Fibroblast of skin of right biceps (primary cell): Measurements from ENCODE around the gene DEDD.

Experiments used
- DNase-seq: peaks from one replicate; pipeline ENCODE4 v3.0.0-alpha.2; 2013

DEDD gene

GRCh38 chr1:161090617-161091016 is 41.9 kb downstream of the DEDD start:
- DNase-seq = no peak

GRCh38 chr1:161089938-161090337 is 42.5 kb downstream of the DEDD start:
- DNase-seq = no peak

GRCh38 chr1:161089251-161089924 is 43.1 kb downstream of the DEDD start, which contains the start of gene NECTIN4:
Gene NECTIN4, minus strand, starts transcription at chr1:161089558. Its CDS starts 262 bp downstream, at chr1:161089296.
- no peak for DNase-seq

- DNase-seq = peak; percentile 40
Observed at GRCh38 chr1:161088587-161089110, 43.8 kb downstream of the DEDD start.

- no peak for DNase-seq
Observed at GRCh38 chr1:161086457-161086856, 46.0 kb downstream of the DEDD start.

GRCh38 chr1:161085165-161085564 is 47.3 kb downstream of the DEDD start:
- peak; percentile 62 for DNase-seq

- no peak for DNase-seq
Observed at GRCh38 chr1:161084597-161084988, 47.9 kb downstream of the DEDD start.

GRCh38 chr1:161083748-161084596 is 48.5 kb downstream of the DEDD start:
- no peak for DNase-seq

GRCh38 chr1:161082996-161083747 is 49.3 kb downstream of the DEDD start:
- DNase-seq = peak; percentile 85

- DNase-seq = no peak
Observed at GRCh38 chr1:161082483-161082882, 50.0 kb downstream of the DEDD start.

- DNase-seq = no peak
Observed at GRCh38 chr1:161081519-161081918, 50.9 kb downstream of the DEDD start.

GRCh38 chr1:161080441-161081405 is 51.7 kb downstream of the DEDD start:
- peak; percentile 51 for DNase-seq

GRCh38 chr1:161079436-161080110 is 52.9 kb downstream of the DEDD start:
- no peak for DNase-seq

GRCh38 chr1:161077426-161077825 is 55.0 kb downstream of the DEDD start:
- no peak for DNase-seq

- DNase-seq = no peak
Observed at GRCh38 chr1:161076410-161076809, 56.1 kb downstream of the DEDD start.

- no peak for DNase-seq
Observed at GRCh38 chr1:161074676-161075368, 57.6 kb downstream of the DEDD start.

- DNase-seq = no peak
Observed at GRCh38 chr1:161073474-161074121, 58.9 kb downstream of the DEDD start.

- no peak for DNase-seq
Observed at GRCh38 chr1:161072751-161073449, 59.6 kb downstream of the DEDD start.

GRCh38 chr1:161071886-161072371 is 60.5 kb downstream of the DEDD start:
- DNase-seq = peak; percentile 52
